ENCODE measurements around the gene RUFY3.

DNA sequence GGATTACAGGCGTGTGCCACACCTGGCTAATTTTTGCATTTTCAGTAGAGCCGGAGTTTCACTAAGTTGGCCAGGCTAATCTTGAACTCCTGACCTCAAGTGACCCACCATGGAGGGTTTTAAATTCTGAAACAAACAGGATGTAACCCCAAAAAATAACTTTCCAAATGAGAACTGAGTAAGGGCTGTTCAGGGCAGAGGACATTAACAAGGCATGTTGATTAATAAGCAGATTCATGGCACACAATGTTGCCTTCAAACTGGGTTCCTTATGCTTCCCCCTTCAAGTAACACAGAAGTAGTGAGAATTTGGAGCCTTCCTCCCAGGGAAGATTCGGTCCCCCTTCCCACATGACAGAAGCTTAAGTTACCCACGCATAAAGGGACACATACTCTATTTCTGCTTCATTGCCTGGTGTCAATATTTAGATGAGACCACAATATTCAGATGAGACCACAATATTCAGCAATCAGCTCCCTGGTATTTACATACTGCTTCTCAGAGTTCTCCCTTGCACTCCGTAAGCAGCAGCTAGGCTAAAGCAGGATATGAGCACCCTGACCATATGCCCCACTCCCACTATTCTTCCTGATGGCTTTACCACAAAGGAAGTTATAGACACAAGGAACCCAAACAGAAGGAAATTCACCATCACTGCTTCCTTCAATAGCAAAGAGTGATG, 96.5 kb downstream of the RUFY3 start:
- no peak for TF ChIP-seq FOXM1 (IDR thresholded peaks at IDR 0.05; ENCODE audit: borderline replicate concordance)
- TF ChIP-seq SP1 (IDR thresholded peaks at IDR 0.05) = no peak
- TF ChIP-seq NFRKB (IDR thresholded peaks at IDR 0.05) = no peak
- TF ChIP-seq PKNOX1 (IDR thresholded peaks at IDR 0.05) = no peak
- TF ChIP-seq ARNT (IDR thresholded peaks at IDR 0.05) = no peak
- no peak for TF ChIP-seq SUZ12 (IDR thresholded peaks at IDR 0.05)
- TF ChIP-seq FOXK2 (IDR thresholded peaks at IDR 0.05) = no peak
- TF ChIP-seq FOXA1 (IDR thresholded peaks at IDR 0.05) = no peak
- TF ChIP-seq TARDBP (IDR thresholded peaks at IDR 0.05) = no peak
- TF ChIP-seq LEF1 (IDR thresholded peaks at IDR 0.05; ENCODE audit: borderline replicate concordance) = no peak
- TF ChIP-seq ELF4 (IDR thresholded peaks at IDR 0.05) = no peak
- no peak for TF ChIP-seq BHLHE40 (IDR thresholded peaks at IDR 0.05; ENCODE audit: borderline replicate concordance)

Measured in HEK293T (cell line).